IPS DF 19.7 (cell line): ENCODE measurements around the gene FAM43A.
A peak's percentile ranks its signal among the peaks of the same experiment; 100 is the strongest.

ENCODE experiments used
- DNase-seq: peaks from one replicate; pipeline ENCODE4 v3.0.0-alpha.2; 2013; ENCODE audit warnings: low read depth, low spot score

Gene FAM43A, protein sequence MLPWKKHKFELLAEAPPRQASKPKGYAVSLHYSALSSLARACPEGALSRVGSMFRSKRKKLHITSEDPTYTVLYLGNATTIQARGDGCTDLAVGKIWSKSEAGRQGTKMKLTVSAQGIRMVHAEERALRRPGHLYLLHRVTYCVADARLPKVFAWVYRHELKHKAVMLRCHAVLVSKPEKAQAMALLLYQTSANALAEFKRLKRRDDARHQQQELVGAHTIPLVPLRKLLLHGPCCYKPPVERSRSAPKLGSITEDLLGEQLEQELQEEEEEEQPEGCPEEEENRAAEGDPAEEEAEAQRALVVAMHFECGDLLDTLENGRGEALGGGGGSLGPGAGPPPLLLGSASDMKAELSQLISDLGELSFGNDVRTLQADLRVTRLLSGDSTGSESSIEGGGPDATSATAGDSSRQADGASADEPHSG

DNA sequence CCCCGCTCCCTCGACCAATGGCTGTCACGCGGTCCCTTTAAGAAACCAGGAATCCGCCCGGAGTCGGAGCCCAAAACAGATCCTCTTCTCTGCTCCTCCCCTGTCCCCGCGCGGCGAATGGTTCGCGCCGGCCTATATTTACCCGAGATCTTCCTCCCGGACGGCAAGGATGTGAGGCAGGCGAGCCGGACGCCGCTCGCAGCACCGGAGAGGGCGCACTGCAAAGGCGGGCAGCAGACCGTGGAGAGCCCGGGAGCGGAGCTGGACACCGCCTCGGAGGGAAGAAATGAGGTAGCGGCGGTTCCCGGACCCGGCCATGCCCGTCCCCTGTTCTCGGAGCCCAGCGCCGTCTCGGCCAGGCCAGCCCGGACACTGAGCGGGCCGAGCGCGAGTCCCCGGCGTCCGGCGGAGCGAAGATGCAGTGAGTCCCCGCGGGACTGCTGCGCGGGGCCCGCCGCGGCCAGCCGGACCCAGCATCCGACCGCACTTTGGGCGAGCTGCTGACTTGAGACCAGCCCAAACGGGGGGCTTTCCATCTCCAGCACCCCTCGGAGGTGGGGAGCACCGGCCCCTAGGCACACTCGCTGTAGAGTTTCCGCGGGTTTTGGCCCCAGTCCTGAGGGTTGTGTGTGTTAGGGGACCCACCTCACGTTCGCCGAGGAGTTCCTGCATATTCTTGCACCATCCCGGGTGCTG, at the start of gene FAM43A:
Gene FAM43A (plus strand): TSS at position 166 of the 696 bp plus-strand sequence. CDS start 944 bp downstream, outside the sequence.
- DNase-seq: no peak

DNA sequence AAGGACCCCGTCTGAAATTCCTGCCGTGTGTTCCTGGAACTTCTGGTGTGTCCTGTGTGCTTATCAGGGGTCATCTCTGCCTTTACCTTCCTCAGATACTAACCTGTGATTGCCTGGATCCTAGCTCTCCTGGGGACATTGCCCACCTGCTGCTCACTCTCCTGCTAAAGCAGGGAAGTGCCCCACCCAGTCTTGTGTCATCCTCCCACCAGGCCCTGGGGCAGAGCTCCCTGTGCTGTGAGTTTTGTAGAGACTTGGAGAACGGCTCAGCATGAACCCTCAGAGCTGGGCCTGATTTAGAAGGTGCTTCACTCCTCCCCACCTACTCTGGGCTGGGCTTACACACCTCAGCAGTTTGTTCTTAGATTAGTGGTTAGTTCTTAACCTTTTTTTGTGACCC, 48.6 kb upstream of the FAM43A start:
- DNase-seq: no peak

DNA sequence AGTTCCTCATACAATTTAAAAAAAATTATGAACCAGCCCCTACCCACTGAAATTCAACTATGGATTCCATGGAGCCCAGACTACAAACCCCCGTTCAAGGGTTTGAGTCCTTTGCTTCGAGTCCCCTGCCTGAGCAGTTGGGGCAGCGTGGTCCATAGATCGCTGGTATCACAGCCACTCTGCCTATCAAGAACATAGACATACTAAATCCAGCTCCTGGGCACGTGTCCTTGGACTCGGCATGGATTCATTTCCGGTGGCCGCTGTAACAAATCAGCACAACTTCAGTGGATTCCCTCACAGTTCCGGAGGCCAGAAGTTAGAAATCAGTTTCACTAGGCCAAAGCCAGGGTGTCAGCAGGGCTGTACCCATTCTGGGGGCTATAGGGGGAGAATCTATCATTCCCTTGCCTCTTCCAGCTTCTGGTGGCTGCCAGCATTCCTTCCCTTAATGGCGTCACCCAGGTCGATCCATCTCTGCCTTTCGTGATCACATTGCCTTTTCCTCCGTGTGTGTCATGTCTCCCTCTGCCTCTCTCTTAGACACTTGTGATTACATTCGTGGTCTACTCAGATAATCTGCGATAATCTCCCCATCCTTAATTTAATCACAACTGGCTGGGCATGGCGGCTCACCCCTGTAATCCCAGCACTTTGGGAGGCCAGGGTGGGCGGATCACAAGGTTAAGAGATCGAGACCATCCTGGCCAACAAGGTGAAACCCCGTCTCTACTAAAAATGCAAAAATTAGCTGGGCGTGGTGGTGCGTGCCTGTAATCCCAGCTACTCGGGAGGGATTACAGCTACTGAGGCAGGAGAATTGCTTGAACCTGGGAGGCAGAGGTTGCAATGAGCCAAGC, 47.9 kb upstream of the FAM43A start:
- no peak for DNase-seq

DNA sequence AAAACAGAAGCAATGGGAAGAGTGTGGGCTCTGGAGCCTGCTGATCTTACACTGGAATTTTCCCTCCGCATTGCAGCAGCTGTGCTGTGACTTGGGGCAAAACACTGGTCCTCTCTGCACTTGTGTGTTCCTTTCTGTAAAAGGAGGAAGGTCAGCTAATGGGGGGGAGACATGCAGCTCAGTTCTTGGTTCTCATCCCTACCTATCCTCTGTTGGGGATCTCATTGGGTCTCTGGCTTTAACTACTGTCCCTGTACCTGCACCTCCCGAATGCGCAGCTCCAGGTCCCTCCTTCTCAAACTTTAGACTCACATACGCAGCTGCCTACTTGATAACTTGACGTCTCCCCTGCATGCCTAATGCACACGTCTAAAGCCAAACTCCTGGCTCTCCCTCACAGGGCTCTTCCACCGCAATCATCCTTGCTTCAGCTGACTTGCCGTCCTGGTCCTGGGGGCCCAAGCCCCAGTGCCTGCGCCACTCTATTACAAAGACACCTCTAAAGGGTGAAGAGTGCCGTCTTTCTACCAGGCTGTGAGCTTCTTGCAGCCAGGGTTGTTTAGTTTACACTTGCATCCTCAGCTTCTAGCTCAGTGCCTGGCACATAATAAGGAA, 46.6 kb upstream of the FAM43A start:
- DNase-seq: no peak

DNA sequence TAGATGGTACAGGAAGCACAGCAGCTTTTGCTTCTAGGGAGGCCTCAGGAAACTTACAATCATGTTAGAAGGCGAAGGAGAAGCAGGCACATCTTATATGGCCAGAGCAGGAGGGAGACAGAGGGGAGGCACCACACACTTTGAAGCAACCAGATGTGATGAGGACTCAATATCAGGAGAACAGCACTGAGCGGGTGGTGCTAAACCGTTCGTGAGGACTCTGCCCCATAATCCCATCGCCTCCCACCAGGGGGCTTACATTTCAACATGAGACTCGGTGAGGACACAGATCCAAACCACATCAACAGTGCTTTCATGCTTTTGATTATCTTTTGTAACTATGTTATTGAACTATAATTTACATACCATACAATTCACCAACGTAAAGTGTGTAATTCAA, 44.9 kb upstream of the FAM43A start:
- no peak for DNase-seq

GRCh38 chr3:194642769-194643168, 42.9 kb upstream of the FAM43A start:
- no peak for DNase-seq

- DNase-seq: no peak
Observed at GRCh38 chr3:194647747-194648146, 37.9 kb upstream of the FAM43A start.

GRCh38 chr3:194654443-194654842, 31.2 kb upstream of the FAM43A start:
- DNase-seq: no peak

DNA sequence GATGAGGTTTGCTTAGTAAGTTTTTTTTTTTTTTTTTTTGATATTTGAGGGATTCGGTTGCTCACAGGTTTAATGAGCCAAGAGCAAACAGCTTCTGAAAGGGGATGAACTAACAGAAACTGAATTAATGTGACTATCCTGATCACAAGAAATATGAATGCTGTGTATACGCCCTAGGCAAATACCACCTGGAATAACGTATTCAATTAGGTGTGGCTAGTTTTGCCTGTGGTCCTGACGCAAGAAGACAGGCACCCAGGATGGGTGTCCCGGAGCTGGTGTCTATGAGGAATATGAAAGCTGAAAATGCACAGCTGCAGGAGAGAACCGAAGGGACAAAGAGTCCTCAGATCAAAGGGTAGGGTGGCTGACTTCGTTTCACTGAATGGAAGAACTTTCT, 28.2 kb upstream of the FAM43A start:
- no peak for DNase-seq

- DNase-seq: no peak
Observed at GRCh38 chr3:194658477-194659242, 27.0 kb upstream of the FAM43A start.

GRCh38 chr3:194659778-194660177, 25.9 kb upstream of the FAM43A start:
- no peak for DNase-seq

- no peak for DNase-seq
Observed at GRCh38 chr3:194661374-194661773, 24.3 kb upstream of the FAM43A start.

DNA sequence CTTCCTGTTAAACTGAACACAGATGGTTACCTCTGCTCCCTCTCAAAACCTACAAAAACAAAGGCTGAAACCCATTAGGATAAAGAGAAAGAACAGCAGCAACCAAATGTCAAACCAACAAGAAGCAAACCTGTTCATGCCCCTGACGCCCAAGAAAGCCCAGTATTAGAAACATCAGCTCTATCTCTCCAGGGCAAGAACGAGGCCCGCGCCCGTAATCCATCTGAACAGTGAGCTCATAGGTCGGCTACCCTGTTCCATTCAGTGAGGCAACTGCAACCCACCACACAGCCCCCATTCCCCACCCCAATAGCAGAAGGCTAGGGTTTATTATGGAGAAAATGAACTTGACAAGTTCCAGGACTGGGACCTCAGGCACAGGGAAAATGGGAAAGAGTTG, 23.7 kb upstream of the FAM43A start:
- no peak for DNase-seq

DNA sequence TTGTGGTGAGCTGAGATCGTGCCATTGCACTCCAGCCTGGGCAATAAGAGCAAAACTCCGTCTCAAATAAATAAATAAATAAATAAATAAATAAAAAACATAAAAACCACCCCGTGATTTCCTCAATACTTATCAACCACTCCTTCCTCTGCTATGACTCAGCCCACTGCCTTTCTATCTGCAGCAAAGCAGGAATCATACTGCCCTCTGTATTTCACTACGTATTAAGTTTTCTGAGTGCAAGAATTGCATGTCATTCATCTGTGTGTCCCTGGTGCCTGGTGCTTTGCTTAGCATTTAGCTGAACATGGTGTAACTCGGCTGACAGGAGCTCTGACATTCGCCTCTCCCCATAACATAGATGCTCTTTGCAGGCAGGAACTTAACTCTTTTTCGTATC, 20.8 kb upstream of the FAM43A start:
- no peak for DNase-seq

DNA sequence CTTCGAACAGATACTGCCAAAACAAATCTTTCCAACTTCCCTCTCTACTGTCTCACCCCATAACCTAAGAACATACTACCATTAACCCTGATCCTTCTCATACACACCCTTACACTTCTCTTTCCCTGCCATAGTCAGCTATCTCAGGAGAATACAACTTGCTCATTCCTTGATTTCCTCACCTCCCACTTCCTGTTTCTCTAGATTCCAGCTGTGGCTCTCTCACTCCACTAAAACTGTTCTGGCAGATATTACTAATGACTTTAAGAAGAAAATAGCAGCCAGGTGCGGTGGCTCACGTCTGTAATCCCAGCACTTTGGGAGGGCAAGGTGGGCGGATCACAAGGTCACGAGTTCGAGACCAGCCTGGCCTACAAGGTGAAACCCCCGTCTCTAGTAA, 18.3 kb upstream of the FAM43A start:
- no peak for DNase-seq

DNA sequence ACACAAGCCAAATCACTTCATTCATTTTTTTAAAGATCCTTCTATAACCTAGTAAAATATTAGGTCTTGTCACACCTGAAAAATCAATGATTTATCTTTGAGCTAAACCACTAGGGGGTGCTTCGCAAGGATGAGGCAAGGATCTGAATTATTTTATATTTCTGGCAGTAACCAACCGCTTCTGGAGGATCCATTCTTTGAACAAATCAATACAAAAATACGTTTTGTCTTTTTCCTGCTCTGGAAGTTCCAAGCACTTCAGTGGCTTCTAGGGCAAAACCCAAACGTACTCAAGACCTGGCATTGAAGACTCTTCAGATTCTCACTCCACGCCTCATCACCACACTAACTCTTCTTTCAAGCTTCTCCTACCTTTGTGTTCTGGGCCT, 14.2 kb upstream of the FAM43A start:
- no peak for DNase-seq

- peak; percentile 82 for DNase-seq
Observed at GRCh38 chr3:194671900-194672808, 13.5 kb upstream of the FAM43A start, which contains the start of gene LSG1. Gene LSG1 (minus strand): TSS chr3:194672191. CDS start chr3:194672162, 29 bp downstream.

- no peak for DNase-seq
Observed at GRCh38 chr3:194672876-194673275, 12.8 kb upstream of the FAM43A start.

- no peak for DNase-seq
Observed at GRCh38 chr3:194673761-194674160, 11.9 kb upstream of the FAM43A start.
